ENCODE data around the gene COX20.

GRCh38 chr1:244881552-244882280, 46.3 kb downstream of the COX20 start:
- TF ChIP-seq EZH2 (IDR thresholded peaks at IDR 0.05) (no peak), POLR2AphosphoS5 (IDR thresholded peaks at IDR 0.05; ENCODE audit: borderline replicate concordance, low read depth, low read length) (no peak), FOXP2 (optimal IDR thresholded peaks at IDR 0.05; ENCODE audit: control extremely low read depth, extremely low read length, insufficient read depth) (no peak)
